Measurements from ENCODE around the gene EGLN3.
"Not testable (repeated sequence)": the region's sequence is repeated elsewhere in the genome, so short reads cannot be mapped to it uniquely, and the experiment has no call there.

EGLN3 gene

GRCh38 chr14:33950320-33951182 is at the start of gene EGLN3:
TSS of gene EGLN3 (minus strand) at chr14:33951074. CDS start at chr14:33950752, 322 bp downstream.
- FAIRE-seq (peak; percentile 66), DNase-seq (ENCODE audit: insufficient read length, low spot score) (peak; percentile 71)

GRCh38 chr14:34000396-34000795 is 49.5 kb upstream of the EGLN3 start:
- FAIRE-seq (no peak), DNase-seq (ENCODE audit: insufficient read length, low spot score) (no peak)

DNA sequence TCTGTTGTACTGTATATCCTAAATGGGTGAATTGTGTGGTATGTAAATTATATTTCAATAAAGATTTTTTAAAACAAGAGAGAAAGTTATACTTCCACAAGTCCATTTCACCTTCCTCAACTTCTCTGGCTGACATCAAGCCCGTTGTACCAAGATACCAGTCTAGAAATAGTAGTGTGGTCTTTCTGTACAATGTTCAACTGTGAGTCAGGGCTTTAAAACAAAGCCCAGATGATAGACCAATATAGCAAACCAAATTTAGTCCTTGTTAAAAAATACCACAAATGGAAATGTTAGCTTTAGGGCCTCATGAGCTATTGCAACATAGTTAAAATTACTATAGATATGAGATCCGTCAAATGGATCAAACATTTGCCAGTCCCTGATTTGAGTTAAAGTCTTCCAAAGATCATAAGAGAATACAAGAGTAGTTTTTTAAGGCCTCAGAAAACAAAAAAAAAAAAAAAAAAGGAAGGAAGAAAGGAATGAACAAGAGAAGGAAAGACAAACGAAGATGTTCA is 49.0 kb upstream of the EGLN3 start:
- DNase-seq (ENCODE audit: insufficient read length, low spot score) = no peak
- FAIRE-seq = peak; percentile 28

GRCh38 chr14:33997611-33998010 is 46.7 kb upstream of the EGLN3 start:
- FAIRE-seq (no peak), DNase-seq (ENCODE audit: insufficient read length, low spot score) (no peak)

DNA sequence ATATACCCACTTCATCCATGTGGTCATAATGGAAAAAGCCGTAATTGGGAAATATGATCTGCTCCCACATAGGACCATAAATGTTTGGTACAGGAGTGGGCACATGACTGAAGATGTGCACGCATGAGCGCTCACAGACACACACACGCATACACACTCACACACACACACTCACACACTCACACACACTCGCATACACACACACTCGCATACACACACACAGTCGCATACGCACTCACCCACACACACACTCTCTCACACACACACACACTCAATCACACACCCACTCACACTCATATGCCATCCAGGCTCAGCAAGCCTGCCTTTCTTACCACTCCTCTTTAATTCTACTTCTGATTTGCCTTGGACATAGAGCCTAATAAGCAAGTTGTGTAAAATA is 45.6 kb upstream of the EGLN3 start:
- DNase-seq (ENCODE audit: insufficient read length, low spot score) = no peak
- FAIRE-seq = no peak

DNA sequence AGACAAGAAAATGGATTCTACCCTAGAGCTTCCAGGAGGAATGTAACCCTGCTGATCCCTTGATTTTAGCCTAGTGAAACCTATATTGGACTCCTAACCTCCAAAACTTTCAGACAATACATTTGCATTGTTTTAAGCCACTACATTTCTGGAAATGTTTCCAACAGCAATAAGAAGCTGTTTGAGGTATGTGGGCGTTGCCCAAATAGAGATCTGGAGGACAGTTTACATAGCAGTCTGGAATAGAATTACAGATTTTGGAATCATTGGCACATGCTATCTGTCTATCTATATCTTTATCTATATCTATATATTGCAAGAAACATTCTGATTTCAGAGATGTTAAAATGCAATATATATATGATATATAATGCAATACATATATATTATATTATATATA is 42.4 kb upstream of the EGLN3 start:
- DNase-seq (ENCODE audit: insufficient read length, low spot score) (no peak), FAIRE-seq (no peak)

DNA sequence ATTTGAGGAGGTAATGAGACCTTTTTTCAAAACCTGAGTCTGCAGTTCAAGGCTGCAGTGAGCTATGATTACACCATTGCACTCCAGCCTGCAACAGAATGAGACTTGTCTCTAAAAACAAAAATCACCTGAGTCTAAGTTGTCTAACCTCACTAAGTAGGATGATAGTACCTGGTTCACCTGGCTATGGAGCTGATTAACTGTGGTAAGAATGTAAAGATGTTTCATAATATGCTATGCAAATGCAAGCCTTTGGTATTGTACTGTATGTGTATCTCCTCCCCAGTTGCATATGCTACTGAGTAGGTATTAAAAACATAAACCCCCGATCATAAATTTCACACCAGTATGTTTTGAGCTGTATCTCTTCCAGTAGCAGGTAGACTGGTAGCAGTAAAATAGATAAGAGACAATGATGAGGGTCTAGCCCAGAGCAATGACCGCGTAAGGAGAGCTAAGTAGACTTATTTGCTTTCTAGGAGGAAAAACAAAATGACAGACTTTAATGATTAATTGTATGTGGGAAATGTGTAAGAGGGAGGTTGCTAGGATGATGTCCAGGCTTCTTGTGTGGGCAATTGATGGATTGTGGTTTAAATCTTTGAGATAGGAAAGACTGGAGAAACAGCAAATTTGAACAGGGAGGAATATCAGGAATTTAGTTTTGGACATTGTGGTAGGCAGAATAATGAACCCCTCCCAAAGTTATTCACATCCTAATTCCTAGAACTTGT is 41.6 kb upstream of the EGLN3 start:
- DNase-seq (ENCODE audit: insufficient read length, low spot score) (no peak), FAIRE-seq (no peak)

GRCh38 chr14:33990790-33991189 is 39.9 kb upstream of the EGLN3 start:
- FAIRE-seq = no peak
- DNase-seq (ENCODE audit: insufficient read length, low spot score) = no peak

- FAIRE-seq (no peak), DNase-seq (ENCODE audit: insufficient read length, low spot score) (no peak)
Measured at GRCh38 chr14:33987565-33988080, 36.7 kb upstream of the EGLN3 start.

DNA sequence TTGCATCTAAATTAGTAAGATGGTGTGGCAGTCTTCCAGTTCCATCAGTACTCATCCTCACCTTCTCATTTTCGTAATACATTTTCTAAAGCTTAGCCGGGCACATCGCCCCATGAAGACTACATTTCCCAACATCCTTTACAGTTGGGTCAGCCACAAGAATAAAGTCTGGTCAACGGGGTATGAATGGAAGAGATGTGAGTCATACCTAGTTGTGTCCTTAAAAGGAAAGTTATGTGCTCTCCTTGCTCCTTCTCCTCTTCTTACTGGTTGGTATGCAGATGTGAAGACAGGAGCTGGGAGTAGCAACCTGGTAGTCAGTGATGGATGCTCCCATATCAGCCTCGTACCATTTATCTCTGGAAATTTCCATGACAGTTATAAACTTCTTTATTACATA is 35.9 kb upstream of the EGLN3 start:
- no peak for FAIRE-seq
- no peak for DNase-seq (ENCODE audit: insufficient read length, low spot score)

DNA sequence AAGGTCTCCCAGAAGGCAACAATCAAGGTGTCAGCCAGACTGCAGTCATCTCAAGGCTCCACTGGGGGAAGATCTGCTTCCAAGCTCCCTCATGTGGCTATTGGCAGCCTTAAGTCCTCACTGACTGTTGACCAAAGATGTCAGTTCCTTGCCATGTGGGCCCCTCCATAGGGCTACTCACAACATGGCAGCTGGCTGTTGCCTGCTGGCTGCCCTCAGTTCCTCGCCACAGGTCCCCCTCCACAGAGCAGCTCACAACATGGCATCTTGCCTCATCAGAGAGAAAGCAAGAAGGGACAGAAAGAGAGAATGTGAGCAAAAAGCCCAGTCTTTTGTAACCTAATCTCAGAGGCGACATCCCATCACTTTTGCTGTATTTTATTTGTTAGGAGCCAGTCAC is 34.4 kb upstream of the EGLN3 start:
- no peak for DNase-seq (ENCODE audit: insufficient read length, low spot score)
- no peak for FAIRE-seq

GRCh38 chr14:33979613-33980276 is 28.9 kb upstream of the EGLN3 start:
- FAIRE-seq = peak; percentile 84
- no peak for DNase-seq (ENCODE audit: insufficient read length, low spot score)

GRCh38 chr14:33978892-33979612 is 28.2 kb upstream of the EGLN3 start:
- DNase-seq (ENCODE audit: insufficient read length, low spot score) (no peak), FAIRE-seq (no peak)

- DNase-seq (ENCODE audit: insufficient read length, low spot score) = no peak
- peak; percentile 93 for FAIRE-seq
Measured at GRCh38 chr14:33972583-33973081, 21.8 kb upstream of the EGLN3 start.

DNA sequence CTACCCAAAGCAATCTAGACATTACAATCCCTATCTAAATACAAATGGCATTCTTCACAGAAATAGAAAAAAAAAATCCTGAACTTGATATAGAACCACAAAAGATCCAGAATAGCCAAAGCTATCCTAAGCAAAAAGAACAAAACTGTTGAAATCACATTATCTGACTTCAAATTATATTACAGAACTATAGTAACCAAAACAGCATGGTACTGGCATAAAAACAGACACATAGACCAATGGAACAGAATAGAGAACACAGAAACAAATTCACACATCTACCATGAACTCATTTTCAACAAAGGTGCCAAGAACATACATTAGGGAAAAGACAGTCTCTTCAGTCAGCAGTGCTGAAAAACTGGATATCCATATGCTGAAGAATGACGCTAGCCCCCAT is 19.0 kb upstream of the EGLN3 start:
- FAIRE-seq; DNase-seq (ENCODE audit: insufficient read length, low spot score): not testable (repeated sequence)

DNA sequence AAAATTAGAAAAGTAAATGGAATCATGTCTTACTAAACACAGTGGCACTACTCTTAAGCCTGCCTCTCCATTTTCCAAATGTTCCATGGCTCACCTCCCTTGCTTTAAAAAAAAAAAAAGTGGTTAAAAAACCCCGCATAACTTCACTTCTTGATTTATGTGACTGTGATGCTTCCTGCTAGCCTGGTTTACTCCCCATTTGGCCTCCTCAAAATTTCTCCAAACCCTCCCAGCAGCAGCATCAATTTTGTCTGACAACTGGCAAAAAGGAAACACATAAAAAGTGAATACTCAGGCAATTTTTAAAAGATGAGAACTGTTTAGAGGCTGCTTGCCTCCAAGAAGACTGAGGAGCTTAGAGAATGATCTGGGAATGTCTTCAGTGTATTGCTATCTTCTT is 17.8 kb upstream of the EGLN3 start:
- no peak for DNase-seq (ENCODE audit: insufficient read length, low spot score)
- no peak for FAIRE-seq

GRCh38 chr14:33967138-33967537 is 16.3 kb upstream of the EGLN3 start:
- no peak for FAIRE-seq

DNA sequence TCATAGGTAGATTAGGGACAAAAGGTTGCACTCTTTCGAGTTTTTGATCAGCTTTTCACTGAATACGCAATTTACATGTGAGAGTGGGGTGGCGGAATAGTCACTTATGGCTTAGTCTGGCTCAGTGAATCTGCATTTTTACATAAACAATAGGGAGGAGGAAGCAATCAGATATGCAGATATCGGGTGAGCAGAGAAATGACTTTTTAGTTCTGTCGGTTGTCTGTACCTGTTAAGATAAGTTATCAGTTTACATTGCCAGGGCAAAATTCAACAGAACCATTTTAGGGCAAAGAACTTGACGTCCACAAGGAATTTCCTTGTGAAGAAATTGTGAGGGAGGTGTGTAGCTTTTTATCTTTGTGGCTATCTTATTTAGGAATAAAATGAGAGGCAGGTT is 15.4 kb upstream of the EGLN3 start:
- FAIRE-seq (no peak), DNase-seq (ENCODE audit: insufficient read length, low spot score) (no peak)

More at GRCh38 chr14:33967138-33967537, 16.3 kb upstream of the EGLN3 start:
- DNase-seq (ENCODE audit: insufficient read length, low spot score) = no peak

- FAIRE-seq = no peak
Measured at GRCh38 chr14:33964599-33965317, 13.9 kb upstream of the EGLN3 start.

More at GRCh38 chr14:33964599-33965317, 13.9 kb upstream of the EGLN3 start:
- DNase-seq (ENCODE audit: insufficient read length, low spot score) = no peak

All from GM19239 (cell line).